Tibial nerve (tissue), 4 donors: ENCODE results near the gene LMF1. TPM values are rescaled to one million over a fixed set of nuclear protein-coding genes. Genes with fewer than 3 reads are reported as not detected.

Source experiments
- DNase-seq, 2 donors: peaks; one replicate each; pipeline ENCODE4 v3.0.0-alpha.2; 2019; ENCODE audit warnings: low spot score in 2 of 2
- H3K27ac ChIP-seq, 4 donors: fragments of 200-600 bp; sonication (generic) in 3 of 4; one replicate each; pipeline ENCODE4 v1.5.1; 2017 to 2019; ENCODE audit warnings: mild to moderate bottlenecking in 1 of 4
- H3K27me3 ChIP-seq, 2 donors: fragments of 200-600 bp; sonication (generic) in 1 of 2; one replicate each; pipeline versions ENCODE4 v1.5.1 to v1.6.0; 2017 to 2019
- H3K36me3 ChIP-seq, 3 donors: fragments of 200-600 bp; sonication (generic); one replicate each; pipeline ENCODE4 v1.5.1; 2018 to 2019
- H3K4me1 ChIP-seq, 4 donors: fragments of 200-600 bp; sonication (generic) in 3 of 4; one replicate each; pipeline ENCODE4 v1.5.1; 2017 to 2019
- H3K4me3 ChIP-seq, 4 donors: fragments of 200-600 bp; sonication (generic) in 3 of 4; one replicate each; pipeline ENCODE4 v1.5.1; 2017 to 2019; ENCODE audit warnings: mild to moderate bottlenecking in 1 of 4, moderate library complexity in 1 of 4
- H3K9me3 ChIP-seq, 4 donors: fragments of 200-600 bp; sonication (generic) in 3 of 4; one replicate each; pipeline ENCODE4 v1.5.1; 2017 to 2019
- CTCF ChIP-seq, 5 experiments: fragments of 200-600 bp in 3 of 5; fragments of 450-650 bp in 2 of 5; sonication (generic) in 3 of 5; IDR thresholded peaks; one replicate each; pipeline ENCODE4 v1.5.1; 2016 to 2019; ENCODE audit warnings: antibody characterized with exemption in 5 of 5, mild to moderate bottlenecking in 3 of 5, moderate library complexity in 2 of 5
- EP300 ChIP-seq, 2 donors: sonication (generic); formaldehyde crosslinking; IDR thresholded peaks; one replicate each; pipeline ENCODE4 v1.6.1; 2017; ENCODE audit warnings: antibody characterized with exemption in 2 of 2, mild to moderate bottlenecking in 1 of 2
- POLR2A ChIP-seq, 2 donors: fragments of 450-650 bp; IDR thresholded peaks; one replicate each; pipeline ENCODE4 v1.6.1; 2017; ENCODE audit warnings: antibody characterized with exemption in 2 of 2, mild to moderate bottlenecking in 2 of 2, moderate library complexity in 2 of 2
- WGBS, 2 donors: methylation state at CpG; one replicate each; pipeline ENCODE4 v1.1.5; 2018; 5-methylcytosine and 5-hydroxymethylcytosine counted together
- total RNA-seq, 4 donors: library from RNA; depleted of rRNA; stranded (reverse); fragments of >200 nt; gene quantifications; one replicate each; pipeline ENCODE4 v1.1.0, GENCODE V29; 2016

The LMF1 gene
- total RNA-seq, 4 donors from 2014 or later, result 24.5 to 58.5 (median 31.8) TPM

- Histone ChIP-seq H3K4me3 (no peak overlapping the region), H3K36me3 (peaks cover 0 to 81% (median 4%) of the 10 kb centered on the region in 3 donors), H3K4me1 (no peaks in the 10 kb centered on the region), H3K27me3 (no peaks in the 10 kb centered on the region), H3K27ac (no peak overlapping the region), H3K9me3 (no peaks in the 10 kb centered on the region)
- no peak for DNase-seq
- TF ChIP-seq CTCF (IDR thresholded peaks at IDR 0.05) (no peak), POLR2A (IDR thresholded peaks at IDR 0.05) (no peak), EP300 (IDR thresholded peaks at IDR 0.05) (no peak)
- WGBS, 2 donors, result 90 to 93% methylated on average over 21 of the region's 21 CpGs
Measured at GRCh38 chr16:932831-933330, 37.9 kb downstream of the LMF1 start.

GRCh38 chr16:931626-932500 is 38.9 kb downstream of the LMF1 start:
- Histone ChIP-seq H3K27me3 (no peaks in the 10 kb centered on the region), H3K4me1 (no peaks in the 10 kb centered on the region), H3K4me3 (no peak overlapping the region), H3K9me3 (no peaks in the 10 kb centered on the region), H3K27ac (no peak overlapping the region), H3K36me3 (peaks cover 0 to 77% (median 4%) of the 10 kb centered on the region in 3 donors)
- TF ChIP-seq POLR2A (IDR thresholded peaks at IDR 0.05) (no peak), CTCF (IDR thresholded peaks at IDR 0.05) (no peak), EP300 (IDR thresholded peaks at IDR 0.05) (no peak)
- DNase-seq, result no peak
- 82 to 92% methylated on average over 27 to 42 of the region's 44 CpGs for WGBS, 2 donors

GRCh38 chr16:931171-931570 is 39.6 kb downstream of the LMF1 start:
- WGBS, 2 donors, result 88 to 100% methylated on average over 4 to 18 of the region's 21 CpGs
- Histone ChIP-seq H3K4me3 (no peak overlapping the region), H3K9me3 (no peaks in the 10 kb centered on the region), H3K27me3 (no peaks in the 10 kb centered on the region), H3K4me1 (no peaks in the 10 kb centered on the region), H3K36me3 (peaks cover 0 to 77% (median 4%) of the 10 kb centered on the region in 3 donors), H3K27ac (no peak overlapping the region)
- DNase-seq, result no peak
- no peak for TF ChIP-seq EP300 (IDR thresholded peaks at IDR 0.05)
- TF ChIP-seq CTCF (IDR thresholded peaks at IDR 0.05), result no peak
- TF ChIP-seq POLR2A (IDR thresholded peaks at IDR 0.05), result no peak

- Histone ChIP-seq H3K4me1 (no peaks in the 10 kb centered on the region), H3K4me3 (no peak overlapping the region), H3K27me3 (no peaks in the 10 kb centered on the region), H3K36me3 (peaks cover 0 to 81% (median 4%) of the 10 kb centered on the region in 3 donors), H3K27ac (no peak overlapping the region), H3K9me3 (no peaks in the 10 kb centered on the region)
- no peak for DNase-seq
- 93 to 96% methylated on average over 17 of the region's 17 CpGs for WGBS, 2 donors
- TF ChIP-seq POLR2A (IDR thresholded peaks at IDR 0.05) (no peak), CTCF (IDR thresholded peaks at IDR 0.05) (no peak), EP300 (IDR thresholded peaks at IDR 0.05) (no peak)
Measured at GRCh38 chr16:930511-930910, 40.3 kb downstream of the LMF1 start.

GRCh38 chr16:930076-930475 is 40.7 kb downstream of the LMF1 start:
- no peak overlapping the region for H3K4me3 ChIP-seq
- DNase-seq, result no peak
- peaks cover 0 to 82% (median 4%) of the 10 kb centered on the region in 3 donors for H3K36me3 ChIP-seq
- no peaks in the 10 kb centered on the region for H3K4me1 ChIP-seq
- H3K27ac ChIP-seq, result no peak overlapping the region
- no peak for TF ChIP-seq EP300 (IDR thresholded peaks at IDR 0.05)
- no peak for TF ChIP-seq CTCF (IDR thresholded peaks at IDR 0.05)
- no peak for TF ChIP-seq POLR2A (IDR thresholded peaks at IDR 0.05)
- no peaks in the 10 kb centered on the region for H3K27me3 ChIP-seq
- no peaks in the 10 kb centered on the region for H3K9me3 ChIP-seq
- WGBS, 2 donors, result 96 to 97% methylated on average over 11 to 20 of the region's 20 CpGs
